MM.1S (cell line): ENCODE data around the gene DNAJB11.

Experiments used
- EZH2 ChIP-seq: fragments of 300-600 bp; sonication (generic); optimal IDR thresholded peaks from 2 replicates; pipeline ENCODE3; 2017; ENCODE audit warnings: low read depth, mild to moderate bottlenecking, antibody characterized with exemption, low read length, mixed read lengths
- TF ChIP-seq, protein P1 (sequence below): fragments of 300-600 bp; sonication (generic); IDR thresholded peaks from 2 replicates; pipeline ENCODE4 v1.5.1; 2016; ENCODE audit warnings: antibody characterized with exemption, low read length, mixed read lengths

DNA sequence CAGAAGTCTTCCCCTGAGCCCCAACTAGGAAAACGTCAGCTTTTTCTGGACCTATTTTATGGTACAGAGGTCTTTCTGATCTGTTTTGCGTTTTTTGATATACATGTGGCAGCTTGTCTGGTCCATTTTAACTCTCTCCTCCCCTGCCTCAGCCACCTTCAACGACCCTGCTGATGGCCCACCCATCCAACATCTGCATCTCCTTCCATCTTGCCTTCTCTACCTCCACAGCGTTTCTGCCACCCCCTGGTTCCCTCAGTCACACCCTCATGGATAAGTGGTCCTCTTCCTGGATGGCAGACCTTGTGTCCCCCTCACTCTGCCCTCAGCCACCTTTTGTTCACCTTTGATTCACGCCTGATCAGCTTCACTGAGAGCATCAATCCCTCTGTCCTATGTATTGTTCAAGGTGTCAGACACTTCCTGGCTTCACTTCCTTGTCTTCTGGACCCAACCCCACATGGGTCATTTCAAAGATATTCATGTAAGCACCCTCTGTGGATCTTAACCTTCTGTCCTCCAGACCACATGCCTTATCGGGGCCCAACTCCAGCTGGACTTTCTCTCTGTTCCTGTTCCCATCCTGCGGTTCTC, 55.8 kb downstream of the DNAJB11 start:
- TF ChIP-seq, protein P1, sequence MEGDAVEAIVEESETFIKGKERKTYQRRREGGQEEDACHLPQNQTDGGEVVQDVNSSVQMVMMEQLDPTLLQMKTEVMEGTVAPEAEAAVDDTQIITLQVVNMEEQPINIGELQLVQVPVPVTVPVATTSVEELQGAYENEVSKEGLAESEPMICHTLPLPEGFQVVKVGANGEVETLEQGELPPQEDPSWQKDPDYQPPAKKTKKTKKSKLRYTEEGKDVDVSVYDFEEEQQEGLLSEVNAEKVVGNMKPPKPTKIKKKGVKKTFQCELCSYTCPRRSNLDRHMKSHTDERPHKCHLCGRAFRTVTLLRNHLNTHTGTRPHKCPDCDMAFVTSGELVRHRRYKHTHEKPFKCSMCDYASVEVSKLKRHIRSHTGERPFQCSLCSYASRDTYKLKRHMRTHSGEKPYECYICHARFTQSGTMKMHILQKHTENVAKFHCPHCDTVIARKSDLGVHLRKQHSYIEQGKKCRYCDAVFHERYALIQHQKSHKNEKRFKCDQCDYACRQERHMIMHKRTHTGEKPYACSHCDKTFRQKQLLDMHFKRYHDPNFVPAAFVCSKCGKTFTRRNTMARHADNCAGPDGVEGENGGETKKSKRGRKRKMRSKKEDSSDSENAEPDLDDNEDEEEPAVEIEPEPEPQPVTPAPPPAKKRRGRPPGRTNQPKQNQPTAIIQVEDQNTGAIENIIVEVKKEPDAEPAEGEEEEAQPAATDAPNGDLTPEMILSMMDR, result no peak
- TF ChIP-seq EZH2, result no peak
